HEK293T (cell line): ENCODE results near the gene DNAH7.

Experiments used
- ARNT ChIP-seq: fragments of 450-650 bp; IDR thresholded peaks from 2 replicates; pipeline ENCODE4 v1.6.1; 2017; ENCODE audit warnings: mild to moderate bottlenecking
- BHLHE40 ChIP-seq: fragments of 450-650 bp; IDR thresholded peaks from 2 replicates; pipeline ENCODE4 v1.6.1; 2016; ENCODE audit warnings: mild to moderate bottlenecking, moderate library complexity, borderline replicate concordance
- CTBP1 ChIP-seq: fragments of 450-650 bp; IDR thresholded peaks from 2 replicates; pipeline ENCODE4 v1.6.1; 2016; ENCODE audit warnings: borderline replicate concordance
- ELF4 ChIP-seq: fragments of 450-650 bp; IDR thresholded peaks from 2 replicates; pipeline ENCODE4 v1.6.1; 2017; ENCODE audit warnings: antibody characterized with exemption
- FOXA1 ChIP-seq: fragments of 450-650 bp; IDR thresholded peaks from 2 replicates; pipeline ENCODE4 v1.6.1; 2016; ENCODE audit warnings: mild to moderate bottlenecking
- FOXK2 ChIP-seq: fragments of 450-650 bp; IDR thresholded peaks from 2 replicates; pipeline ENCODE4 v1.6.1; 2016; ENCODE audit warnings: mild to moderate bottlenecking
- FOXM1 ChIP-seq: fragments of 450-650 bp; IDR thresholded peaks from 2 replicates; pipeline ENCODE4 v1.6.1; 2017; ENCODE audit warnings: mild to moderate bottlenecking, borderline replicate concordance
- NFRKB ChIP-seq: fragments of 450-650 bp; IDR thresholded peaks from 2 replicates; pipeline ENCODE4 v1.6.1; 2016; ENCODE audit warnings: mild to moderate bottlenecking, moderate library complexity
- PKNOX1 ChIP-seq: fragments of 450-650 bp; IDR thresholded peaks from 2 replicates; pipeline ENCODE4 v1.6.1; 2016
- SP1 ChIP-seq: fragments of 450-650 bp; IDR thresholded peaks from 2 replicates; pipeline ENCODE4 v1.6.1; 2017
- SUZ12 ChIP-seq: fragments of 450-650 bp; IDR thresholded peaks from 2 replicates; pipeline ENCODE4 v1.6.1; 2016; ENCODE audit warnings: mild to moderate bottlenecking
- TARDBP ChIP-seq: fragments of 450-650 bp; IDR thresholded peaks from 2 replicates; pipeline ENCODE4 v1.6.1; 2016
- ZNF384 ChIP-seq: fragments of 450-650 bp; IDR thresholded peaks from 2 replicates; pipeline ENCODE4 v1.6.1; 2016

DNA sequence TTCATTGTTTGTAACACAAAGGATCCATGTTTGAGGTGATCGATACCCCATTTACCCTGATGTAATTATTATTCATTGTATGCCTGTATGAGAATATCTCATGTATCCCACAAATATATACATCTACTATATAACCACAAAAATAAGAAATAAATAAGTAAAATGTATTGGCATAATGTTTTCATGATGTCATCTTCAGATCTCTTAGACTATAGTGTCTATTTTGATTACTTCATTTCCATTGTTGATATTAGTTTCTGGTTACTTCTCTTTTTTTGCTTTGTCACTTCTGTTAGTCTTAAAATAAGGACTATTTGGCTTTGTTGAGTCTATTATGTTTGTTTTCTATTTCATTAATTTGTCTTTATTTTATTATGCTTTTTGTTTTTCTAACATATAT is 301.9 kb downstream of the DNAH7 start:
- TF ChIP-seq FOXA1 (no peak), BHLHE40 (no peak), TARDBP (no peak), SUZ12 (no peak), SP1 (no peak), ZNF384 (no peak), PKNOX1 (no peak), FOXM1 (no peak), ELF4 (no peak), CTBP1 (no peak), ARNT (no peak), NFRKB (no peak), FOXK2 (no peak)
